Measurements from ENCODE around the gene POLK. TPM values are rescaled to one million over a fixed set of nuclear protein-coding genes. Genes with fewer than 3 reads are reported as not detected.

The POLK gene
- total RNA-seq, 1 donor from 2014 or later, result 38.2 TPM

- intact Hi-C loops (cut with DNase I), result no loop called here
- Histone ChIP-seq H3K4me1 (no peaks in the 10 kb centered on the region), H3K4me3 (no peak overlapping the region), H3K27me3 (no peaks in the 10 kb centered on the region), H3K9me3 (no peaks in the 10 kb centered on the region), H3K27ac (no peak overlapping the region), H3K36me3 (peaks cover 52% of the 10 kb centered on the region)
- TF ChIP-seq CTCF (IDR thresholded peaks at IDR 0.05), result no peak
- DNase-seq (no peak), ATAC-seq (no peak)
These were observed 73.0 kb downstream of the POLK start for GRCh38 chr5:75584641-75585040.

GRCh38 chr5:75588666-75589065 lies 77.0 kb downstream of the POLK start:
- TF ChIP-seq CTCF (IDR thresholded peaks at IDR 0.05), result no peak
- H3K27ac ChIP-seq, result no peak overlapping the region
- ATAC-seq, result no peak

GRCh38 chr5:75600535-75600934 lies 88.8 kb downstream of the POLK start:
- TF ChIP-seq CTCF (IDR thresholded peaks at IDR 0.05), result no peak
- no peak overlapping the region for H3K4me3 ChIP-seq
- no peak overlapping the region for H3K27ac ChIP-seq
- peaks cover 23% of the 10 kb centered on the region for H3K36me3 ChIP-seq
- H3K4me1 ChIP-seq, result no peaks in the 10 kb centered on the region
- intact Hi-C loops (cut with DNase I), result no loop called here
- H3K9me3 ChIP-seq, result no peaks in the 10 kb centered on the region
- no peaks in the 10 kb centered on the region for H3K27me3 ChIP-seq
- DNase-seq (no peak), ATAC-seq (no peak)

More at GRCh38 chr5:75588666-75589065, 77.0 kb downstream of the POLK start:
- Histone ChIP-seq H3K4me3 (no peak overlapping the region), H3K4me1 (no peaks in the 10 kb centered on the region), H3K36me3 (peaks cover 55% of the 10 kb centered on the region), H3K9me3 (no peaks in the 10 kb centered on the region), H3K27me3 (no peaks in the 10 kb centered on the region)
- intact Hi-C loops (cut with DNase I), result no loop called here
- DNase-seq, result no peak

GRCh38 chr5:75601567-75601966 lies 89.9 kb downstream of the POLK start:
- H3K36me3 ChIP-seq, result peaks cover 17% of the 10 kb centered on the region
- H3K27ac ChIP-seq, result no peak overlapping the region
- intact Hi-C loops (cut with DNase I), result no loop called here
- H3K9me3 ChIP-seq, result no peaks in the 10 kb centered on the region
- H3K4me1 ChIP-seq, result no peaks in the 10 kb centered on the region
- no peak for DNase-seq
- ATAC-seq, result no peak
- no peak for TF ChIP-seq CTCF (IDR thresholded peaks at IDR 0.05)
- H3K4me3 ChIP-seq, result no peak overlapping the region
- no peaks in the 10 kb centered on the region for H3K27me3 ChIP-seq

GRCh38 chr5:75601996-75602395 lies 90.3 kb downstream of the POLK start:
- Histone ChIP-seq H3K27me3 (no peaks in the 10 kb centered on the region), H3K27ac (no peak overlapping the region), H3K4me1 (no peaks in the 10 kb centered on the region), H3K9me3 (no peaks in the 10 kb centered on the region), H3K36me3 (peaks cover 13% of the 10 kb centered on the region), H3K4me3 (no peak overlapping the region)
- DNase-seq (no peak), ATAC-seq (no peak)
- no peak for TF ChIP-seq CTCF (IDR thresholded peaks at IDR 0.05)
- intact Hi-C loops (cut with DNase I), result no loop called here

- intact Hi-C loops (cut with DNase I), result no loop called here
- no peak for DNase-seq
- no peak overlapping the region for H3K27ac ChIP-seq
- ATAC-seq, result no peak
- no peaks in the 10 kb centered on the region for H3K9me3 ChIP-seq
- H3K36me3 ChIP-seq, result peaks cover 13% of the 10 kb centered on the region
- H3K27me3 ChIP-seq, result no peaks in the 10 kb centered on the region
- H3K4me1 ChIP-seq, result no peaks in the 10 kb centered on the region
- H3K4me3 ChIP-seq, result no peak overlapping the region
- TF ChIP-seq CTCF (IDR thresholded peaks at IDR 0.05), result no peak
These were observed 91.7 kb downstream of the POLK start for GRCh38 chr5:75603371-75603770.

All from upper lobe of right lung (tissue), 1 donor.